Placental epithelial cell (primary cell): ENCODE measurements around the gene TEX55. TPM values are rescaled to one million over a fixed set of nuclear protein-coding genes. Genes with fewer than 3 reads are reported as not detected.

Experiments
- total RNA-seq: library from RNA; depleted of rRNA; stranded (reverse); fragments of >200 nt; gene quantifications from 2 replicates; pipeline ENCODE4 v1.2.3, GENCODE V29; 2012

TEX55 gene
- not detected in 2 replicates for total RNA-seq

DNA sequence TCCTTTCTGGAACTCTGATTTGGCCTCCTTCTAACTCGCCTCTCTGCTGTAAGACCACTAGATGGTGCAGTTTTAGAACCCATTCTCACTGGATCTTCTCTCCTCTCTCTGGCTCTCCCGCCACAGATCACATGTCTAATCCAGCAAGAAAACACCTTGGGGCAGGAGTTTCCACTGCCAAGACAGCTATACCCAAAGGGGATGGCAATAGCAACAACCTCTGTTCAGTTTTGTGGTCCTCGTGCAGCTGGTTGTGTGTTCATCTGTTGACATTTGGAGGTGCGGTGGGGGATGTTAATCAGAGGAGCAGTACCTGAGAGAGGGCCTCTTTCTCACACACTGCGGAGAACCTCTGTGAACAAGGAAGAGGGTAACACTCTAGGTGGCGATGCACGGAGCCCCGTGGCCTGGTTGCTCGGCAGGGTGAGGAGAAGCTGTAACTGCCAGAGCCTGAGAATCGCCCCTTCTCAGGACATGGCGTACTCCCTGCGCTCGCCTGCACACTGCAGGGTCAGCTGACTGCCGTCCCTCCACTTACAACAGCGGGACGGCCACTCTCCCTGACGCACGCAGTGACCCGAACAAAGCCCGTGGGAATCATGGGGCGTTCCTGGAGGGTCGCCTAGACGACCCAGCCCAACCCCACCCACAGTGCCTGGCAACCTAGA, at the start of gene TEX55:
Gene TEX55 (plus strand): TSS at position 666 of the 668 bp plus-strand sequence. CDS start 25 bp downstream, outside the sequence.

DNA sequence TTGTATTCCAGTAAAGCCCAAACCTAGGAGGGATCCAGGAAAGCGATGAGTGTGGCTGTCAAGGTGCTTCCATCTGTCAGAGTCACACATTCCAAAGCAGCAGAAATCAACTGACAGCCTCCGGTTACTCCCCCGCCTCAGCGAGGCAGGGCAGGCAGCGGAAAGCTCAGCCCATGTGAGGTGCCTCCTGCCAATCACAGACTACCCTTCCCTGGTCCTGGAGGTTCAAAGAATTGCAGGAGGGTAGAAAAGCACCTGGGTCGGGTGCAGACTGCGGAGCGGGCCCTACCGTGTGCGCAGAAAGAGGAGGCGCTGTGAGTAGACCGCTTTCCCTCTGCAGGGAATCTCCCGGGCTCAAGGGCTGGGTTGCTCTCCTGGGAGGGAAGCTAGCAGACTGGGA, 27.4 kb downstream of the TEX55 start, which contains the start of gene UPK1B:
Gene UPK1B (plus strand): TSS at position 274 of the 400 bp plus-strand sequence. CDS start 13,144 bp downstream, outside the sequence.

Other genes with a start within 250 kb of the TEX55 start
- under 0.01 and 0.11 TPM in 2 replicates for gene IGSF11, start 111.3 kb upstream of the TEX55 start, total RNA-seq
- gene UPK1B, start 27.4 kb downstream of the TEX55 start, total RNA-seq = 54.6 and 345 TPM in 2 replicates
- 58.5 and 89.3 TPM in 2 replicates for gene B4GALT4, start 94.7 kb downstream of the TEX55 start, total RNA-seq
- gene ARHGAP31, start 148.2 kb downstream of the TEX55 start, total RNA-seq = 20.4 and 40.5 TPM in 2 replicates